Smooth muscle cell (in vitro differentiated cells): Measurements from ENCODE around the gene SCAPER. TPM values are rescaled to one million over a fixed set of nuclear protein-coding genes. Genes with fewer than 3 reads are reported as not detected.
A peak's percentile ranks its signal among the peaks of the same experiment; 100 is the strongest.

Experiments
- DNase-seq: peaks from one replicate; lab custom pipeline; 2025; ENCODE audit not compliant: unreplicated experiment; lab: John Stamatoyannopoulos, UW
- H2AFZ ChIP-seq: fragments of 200-600 bp; sonication (generic); 2 replicates; pipeline ENCODE4 v1.6.0; 2016; ENCODE audit warnings: antibody characterized with exemption, low read depth, mild to moderate bottlenecking
- H3F3A ChIP-seq: fragments of 200-600 bp; sonication (generic); 2 replicates; pipeline ENCODE4 v1.6.0; 2017; ENCODE audit warnings: antibody characterized with exemption, low read depth
- H3K27ac ChIP-seq: fragments of 200-600 bp; sonication (generic); 2 replicates; pipeline ENCODE4 v1.5.1; 2016; ENCODE audit warnings: low read depth, mild to moderate bottlenecking
- H3K27me3 ChIP-seq: fragments of 200-600 bp; sonication (generic); 2 replicates; pipeline ENCODE4 v1.6.1; 2016; ENCODE audit warnings: low read depth, mild to moderate bottlenecking
- H3K36me3 ChIP-seq: fragments of 200-600 bp; sonication (generic); 2 replicates; pipeline ENCODE4 v1.5.1; 2016; ENCODE audit warnings: low read depth
- H3K4me1 ChIP-seq: fragments of 200-600 bp; sonication (generic); 2 replicates; pipeline ENCODE4 v1.5.1; 2016; ENCODE audit warnings: low read depth
- H3K4me2 ChIP-seq: fragments of 200-600 bp; sonication (generic); 2 replicates; pipeline ENCODE4 v1.6.0; 2016; ENCODE audit warnings: mild to moderate bottlenecking
- H3K4me3 ChIP-seq: fragments of 200-600 bp; sonication (generic); 2 replicates; pipeline ENCODE4 v1.5.1; 2016; ENCODE audit warnings: mild to moderate bottlenecking
- H3K79me2 ChIP-seq: fragments of 200-600 bp; sonication (generic); 2 replicates; pipeline ENCODE4 v1.6.0; 2016; ENCODE audit warnings: low read depth, mild to moderate bottlenecking
- H3K9ac ChIP-seq: fragments of 200-600 bp; sonication (generic); 2 replicates; pipeline ENCODE4 v1.6.0; 2016; ENCODE audit warnings: low read depth
- H3K9me3 ChIP-seq: fragments of 200-600 bp; sonication (generic); replicated peaks from 2 replicates; pipeline ENCODE4 v1.5.1; 2016; ENCODE audit warnings: low read depth
- H4K20me1 ChIP-seq: fragments of 200-600 bp; sonication (generic); 2 replicates; pipeline ENCODE4 v1.6.0; 2016; ENCODE audit warnings: low read depth
- WGBS: methylation state at CpG from one replicate; pipeline ENCODE4 v1.1.7; 2016; ENCODE audit warnings: low lambda C conversion rate; 5-methylcytosine and 5-hydroxymethylcytosine counted together
- polyA plus RNA-seq: library from polyadenylated mRNA; unstranded; fragments of >200 nt; fragmentation: Nextera tagmentation; extraction: Ambion mirVana; gene quantifications from 2 replicates; pipeline ENCODE4 v1.2.1, GENCODE V29; 2016
- total RNA-seq: library from RNA; depleted of rRNA; stranded (reverse); fragments of >200 nt; gene quantifications from 2 replicates; pipeline ENCODE4 v1.2.3, GENCODE V29; 2014
- TF ChIP-seq, protein P1 (sequence below): fragments of 200-600 bp; sonication (generic); IDR thresholded peaks from 2 replicates; pipeline ENCODE4 v1.5.1; 2017; ENCODE audit warnings: borderline replicate concordance, mild to moderate bottlenecking, antibody characterized with exemption; ENCODE audit not compliant: insufficient read depth, poor library complexity, severe bottlenecking

The SCAPER gene
- total and polyA plus RNA-seq, 2 experiments from 2014 or later, result 6.6 to 34.3 TPM

DNA sequence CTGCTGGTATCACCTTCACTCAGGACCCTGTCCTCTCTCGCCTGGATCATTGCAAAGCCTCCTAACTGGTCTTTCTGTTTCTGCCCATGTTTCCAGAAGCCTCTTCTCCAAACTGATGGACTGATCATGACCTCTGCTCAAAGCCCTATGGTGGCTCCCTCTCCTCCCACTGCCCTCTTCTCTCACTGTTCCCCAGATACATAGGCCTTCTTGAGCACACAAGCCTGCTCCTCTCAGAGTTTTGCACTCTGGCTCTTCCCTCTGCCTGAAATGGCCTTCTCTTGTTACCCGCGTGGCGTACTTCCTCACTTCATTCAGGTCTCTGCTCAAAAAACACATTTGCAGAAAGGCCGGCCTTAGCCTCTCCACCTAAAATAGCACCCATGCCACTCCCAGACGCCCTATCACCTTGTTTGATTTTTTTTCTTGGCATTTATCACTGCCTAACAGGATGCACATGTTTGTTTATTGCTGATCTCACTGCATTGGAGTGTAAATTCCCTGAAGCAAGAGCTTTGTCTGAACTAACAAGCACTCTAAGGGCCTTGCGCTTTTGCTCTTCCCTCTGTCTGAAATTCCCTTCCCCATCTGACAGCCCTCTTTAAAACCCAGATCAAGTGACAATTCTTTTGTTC is 592.5 kb downstream of the SCAPER start:
- Histone ChIP-seq H4K20me1 (peaks cover 28% of the 10 kb centered on the region), H3K4me3 (no peak overlapping the region), H3K36me3 (no peaks in the 10 kb centered on the region), H3K79me2 (peaks cover 31% of the 10 kb centered on the region), H3K4me1 (peaks cover 7% of the 10 kb centered on the region), H3K27ac (no peak overlapping the region), H3K9me3 (no peaks in the 10 kb centered on the region), H3F3A (no peaks in the 10 kb centered on the region), H2AFZ (no peak overlapping the region), H3K27me3 (no peaks in the 10 kb centered on the region), H3K9ac (no peak overlapping the region), H3K4me2 (no peak overlapping the region)
- no peak for DNase-seq
- TF ChIP-seq, protein P1, sequence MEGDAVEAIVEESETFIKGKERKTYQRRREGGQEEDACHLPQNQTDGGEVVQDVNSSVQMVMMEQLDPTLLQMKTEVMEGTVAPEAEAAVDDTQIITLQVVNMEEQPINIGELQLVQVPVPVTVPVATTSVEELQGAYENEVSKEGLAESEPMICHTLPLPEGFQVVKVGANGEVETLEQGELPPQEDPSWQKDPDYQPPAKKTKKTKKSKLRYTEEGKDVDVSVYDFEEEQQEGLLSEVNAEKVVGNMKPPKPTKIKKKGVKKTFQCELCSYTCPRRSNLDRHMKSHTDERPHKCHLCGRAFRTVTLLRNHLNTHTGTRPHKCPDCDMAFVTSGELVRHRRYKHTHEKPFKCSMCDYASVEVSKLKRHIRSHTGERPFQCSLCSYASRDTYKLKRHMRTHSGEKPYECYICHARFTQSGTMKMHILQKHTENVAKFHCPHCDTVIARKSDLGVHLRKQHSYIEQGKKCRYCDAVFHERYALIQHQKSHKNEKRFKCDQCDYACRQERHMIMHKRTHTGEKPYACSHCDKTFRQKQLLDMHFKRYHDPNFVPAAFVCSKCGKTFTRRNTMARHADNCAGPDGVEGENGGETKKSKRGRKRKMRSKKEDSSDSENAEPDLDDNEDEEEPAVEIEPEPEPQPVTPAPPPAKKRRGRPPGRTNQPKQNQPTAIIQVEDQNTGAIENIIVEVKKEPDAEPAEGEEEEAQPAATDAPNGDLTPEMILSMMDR, result no peak
- WGBS, result 76% methylated on average over 7 of the region's 7 CpGs

DNA sequence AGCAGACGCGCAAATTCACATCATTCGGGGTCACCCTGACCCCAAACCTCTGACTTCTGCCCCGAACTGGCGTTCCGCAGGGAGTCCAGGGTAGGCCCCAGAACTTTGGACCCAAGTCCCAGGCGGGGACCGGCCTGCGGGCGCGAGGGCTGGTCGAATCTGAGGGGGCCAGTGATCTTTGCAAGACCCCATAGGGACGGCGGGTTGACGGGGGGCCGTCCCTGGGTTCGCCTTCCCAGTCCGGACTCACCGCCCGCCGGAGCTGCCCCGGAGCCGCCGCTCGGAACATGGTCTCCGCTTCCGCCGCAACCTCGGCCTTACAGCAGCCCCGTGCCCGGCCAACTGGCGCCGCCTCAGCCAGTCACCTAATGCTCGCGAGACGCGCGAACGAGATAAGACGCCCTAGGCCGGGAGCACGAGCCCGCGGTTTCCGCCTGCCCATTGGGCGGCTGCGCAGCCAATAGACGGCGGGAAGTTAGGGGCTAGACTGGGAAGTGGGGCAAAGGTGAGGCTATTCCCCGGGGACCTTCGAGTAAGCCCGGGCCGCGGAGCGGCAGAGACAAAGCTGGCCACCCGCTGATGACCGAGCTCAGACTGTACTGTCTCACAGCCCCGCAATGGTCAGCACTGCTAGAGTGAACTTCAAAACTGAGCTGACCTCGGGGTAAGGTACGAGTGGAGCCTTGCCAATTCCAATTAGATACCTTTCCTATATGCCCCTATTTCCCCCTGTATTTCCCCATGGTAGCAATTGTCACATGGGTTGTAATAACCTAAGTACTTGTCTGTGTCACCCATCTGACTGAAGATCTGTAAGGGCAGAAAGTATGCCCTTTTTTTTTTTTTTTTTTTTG is 593.8 kb downstream of the SCAPER start, which contains the start of gene ETFA:
Gene ETFA, minus strand, starts transcription at position 370 of the 854 bp plus-strand sequence. Its CDS starts 81 bp downstream, at position 289.
- Histone ChIP-seq H3K79me2 (peaks cover 44% of the 10 kb centered on the region), H3K36me3 (no peaks in the 10 kb centered on the region), H3F3A (no peaks in the 10 kb centered on the region), H3K27me3 (no peaks in the 10 kb centered on the region), H3K9me3 (no peaks in the 10 kb centered on the region), H3K4me3 (peak within 1 kb of the TSS; percentile 74), H4K20me1 (peaks cover 41% of the 10 kb centered on the region), H3K9ac (peak within 1 kb of the TSS; percentile 88), H3K27ac (peak within 1 kb of the TSS; percentile 77), H3K4me1 (peaks cover 7% of the 10 kb centered on the region), H2AFZ (peak within 1 kb of the TSS; percentile 87), H3K4me2 (peak within 1 kb of the TSS; percentile 91)
- peak; percentile 79 for DNase-seq
- 2% methylated on average over 60 of the region's 60 CpGs for WGBS
- TF ChIP-seq, protein P1, result no peak

DNA sequence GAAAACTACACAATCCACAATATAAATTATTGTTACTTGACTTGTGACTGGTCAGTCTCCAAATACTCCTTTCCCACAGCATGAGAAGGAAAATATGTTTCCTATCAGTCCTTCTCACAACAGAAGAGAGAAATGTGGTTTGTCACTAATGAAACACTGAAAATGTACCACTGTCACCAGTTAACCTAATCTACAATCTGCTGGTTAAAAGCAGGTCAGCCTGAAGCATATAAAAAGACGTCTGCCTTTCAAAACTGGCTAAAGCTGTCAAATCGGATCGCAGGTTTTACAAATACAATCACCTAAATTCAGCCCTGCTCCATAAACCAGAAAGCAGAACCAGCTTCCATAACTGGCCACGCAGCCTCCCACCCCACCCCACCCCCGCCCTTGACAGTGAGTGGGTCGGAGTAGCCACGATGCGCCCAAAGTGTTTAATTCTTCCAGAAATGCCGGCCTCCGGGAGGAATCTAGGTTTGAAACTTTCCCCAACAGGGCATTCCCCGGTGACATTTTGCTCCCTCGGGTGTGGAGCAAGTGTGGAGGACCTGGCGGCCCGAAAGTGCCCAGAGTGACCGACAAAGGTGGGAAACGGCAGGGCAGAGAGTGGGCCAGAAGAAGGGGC is 594.6 kb downstream of the SCAPER start:
- H2AFZ ChIP-seq, result peak overlapping the region; percentile 87
- peak overlapping the region; percentile 77 for H3K27ac ChIP-seq
- peaks cover 49% of the 10 kb centered on the region for H3K79me2 ChIP-seq
- TF ChIP-seq, protein P1, result no peak
- H3K4me1 ChIP-seq, result peaks cover 7% of the 10 kb centered on the region
- 4% methylated on average over 16 of the region's 16 CpGs for whole genome bisulfite sequencing
- H3K9ac ChIP-seq, result peak overlapping the region; percentile 88
- peak overlapping the region; percentile 91 for H3K4me2 ChIP-seq
- H3F3A ChIP-seq, result no peaks in the 10 kb centered on the region
- peak overlapping the region; percentile 74 for H3K4me3 ChIP-seq
- peaks cover 47% of the 10 kb centered on the region for H4K20me1 ChIP-seq
- DNase-seq, result no peak
- H3K27me3 ChIP-seq, result no peaks in the 10 kb centered on the region
- H3K36me3 ChIP-seq, result no peaks in the 10 kb centered on the region
- H3K9me3 ChIP-seq, result no peaks in the 10 kb centered on the region
